HEK293 (cell line): ENCODE data around the gene HSPG2.

Source experiments
- CTCF ChIA-PET: fragments of 350-600 bp; formaldehyde crosslinking; extraction: SDS; loops from one replicate; lab custom pipeline; 2021; ENCODE audit warnings: antibody characterized with exemption; lab: Yijun Ruan, JAX
- POLR2A ChIA-PET: fragments of 300-600 bp; formaldehyde crosslinking; extraction: SDS; loops from one replicate; lab custom pipeline; 2020; ENCODE audit warnings: antibody characterized with exemption, inconsistent platforms; lab: Yijun Ruan, JAX
- H3K27ac ChIP-seq: fragments of 200-500 bp; sonication (Bioruptor generic); 2 replicates; pipeline ENCODE4 v1.5.1; 2014; ENCODE audit warnings: low read depth, low read length, control low read depth, inconsistent platforms; ENCODE audit errors: extremely low read depth
- H3K36me3 ChIP-seq, 2 experiments: fragments of 200-500 bp in 1 of 2; sonication (Bioruptor generic) in 1 of 2; 1 replicate in 1 of 2; 2 replicates in 1 of 2; pipeline ENCODE4 v1.5.1; 2014 to 2017; ENCODE audit warnings: inconsistent platforms in 2 of 2, low read length in 2 of 2; ENCODE audit not compliant: control insufficient read depth in 2 of 2, insufficient read depth in 1 of 2
- H3K4me1 ChIP-seq: fragments of 200-500 bp; sonication (Bioruptor generic); 2 replicates; pipeline ENCODE4 v1.5.1; 2014; ENCODE audit warnings: mild to moderate bottlenecking, low read length, inconsistent platforms; ENCODE audit not compliant: control insufficient read depth, insufficient read depth
- H3K4me3 ChIP-seq: 2 replicates; pipeline ENCODE4 v1.5.1; 2011; ENCODE audit warnings: low read depth, mild to moderate bottlenecking, control low read depth, low read length, moderate library complexity
- H3K9me3 ChIP-seq: fragments of 200-500 bp; sonication (Bioruptor generic); 2 replicates; pipeline ENCODE4 v1.5.1; 2014; ENCODE audit warnings: low read depth, low read length, inconsistent platforms; ENCODE audit not compliant: control insufficient read depth, insufficient read depth
- BCL11B ChIP-seq: fragments of 450-650 bp; formaldehyde crosslinking; IDR thresholded peaks from 2 replicates; pipeline ENCODE4 v1.5.1; 2016; ENCODE audit warnings: low read depth, missing biosample characterization, missing genetic modification characterization
- HIC1 ChIP-seq: fragments of 450-650 bp; formaldehyde crosslinking; IDR thresholded peaks from 2 replicates; pipeline ENCODE4 v1.5.1; 2016; ENCODE audit warnings: missing biosample characterization, missing genetic modification characterization
- OSR2 ChIP-seq: fragments of 450-650 bp; formaldehyde crosslinking; IDR thresholded peaks from 2 replicates; pipeline ENCODE4 v1.5.1; 2016; ENCODE audit warnings: missing biosample characterization, missing genetic modification characterization
- SP7 ChIP-seq: fragments of 450-650 bp; formaldehyde crosslinking; IDR thresholded peaks from 2 replicates; pipeline ENCODE4 v1.5.1; 2016; ENCODE audit warnings: missing biosample characterization, missing genetic modification characterization
- ZBTB17 ChIP-seq: fragments of 450-650 bp; formaldehyde crosslinking; IDR thresholded peaks from 2 replicates; pipeline ENCODE4 v1.5.1; 2016; ENCODE audit warnings: missing biosample characterization, missing genetic modification characterization
- ZIC2 ChIP-seq: fragments of 450-650 bp; formaldehyde crosslinking; IDR thresholded peaks from 2 replicates; pipeline ENCODE4 v1.5.1; 2016; ENCODE audit warnings: missing biosample characterization, missing genetic modification characterization
- ZNF133 ChIP-seq: fragments of 450-650 bp; formaldehyde crosslinking; IDR thresholded peaks from 2 replicates; pipeline ENCODE4 v1.5.1; 2016; ENCODE audit warnings: missing biosample characterization, missing genetic modification characterization
- ZNF335 ChIP-seq: fragments of 450-650 bp; formaldehyde crosslinking; conservative IDR thresholded peaks from 2 replicates; pipeline ENCODE4 v1.5.1; 2016; ENCODE audit warnings: missing biosample characterization, missing genetic modification characterization
- ZNF48 ChIP-seq: fragments of 450-650 bp; formaldehyde crosslinking; IDR thresholded peaks from 2 replicates; pipeline ENCODE4 v1.5.1; 2016; ENCODE audit warnings: missing biosample characterization, missing genetic modification characterization
- ZNF704 ChIP-seq: fragments of 450-650 bp; formaldehyde crosslinking; IDR thresholded peaks from 2 replicates; pipeline ENCODE4 v1.5.1; 2016; ENCODE audit warnings: missing biosample characterization, missing genetic modification characterization
- ZNF707 ChIP-seq: fragments of 450-650 bp; formaldehyde crosslinking; IDR thresholded peaks from 2 replicates; pipeline ENCODE4 v1.5.1; 2016; ENCODE audit warnings: missing biosample characterization, missing genetic modification characterization
- ZNF777 ChIP-seq: fragments of 450-650 bp; formaldehyde crosslinking; IDR thresholded peaks from 2 replicates; pipeline ENCODE4 v1.5.1; 2017; ENCODE audit warnings: missing biosample characterization, missing genetic modification characterization, borderline replicate concordance
- TF ChIP-seq, protein P1 (sequence below): fragments of 450-650 bp; formaldehyde crosslinking; IDR thresholded peaks from 2 replicates; pipeline ENCODE4 v1.5.1; 2016; ENCODE audit warnings: missing biosample characterization, missing genetic modification characterization, borderline replicate concordance
- TF ChIP-seq, protein P2 (sequence below): fragments of 450-650 bp; formaldehyde crosslinking; IDR thresholded peaks from 2 replicates; pipeline ENCODE4 v1.5.0; 2017; ENCODE audit warnings: missing biosample characterization, missing genetic modification characterization, borderline replicate concordance

Gene HSPG2

GRCh38 chr1:21845646-21846641 is 91.2 kb downstream of the HSPG2 start:
- no peak overlapping the region for H3K4me3 ChIP-seq
- H3K4me1 ChIP-seq = no peaks in the 10 kb centered on the region
- H3K27ac ChIP-seq = no peak overlapping the region
- ChIA-PET CTCF (interaction anchor here (0.5 to 0.6 kb wide), 3 partner anchors 9 to 448 kb away, joined by 3 read pairs; no protein-coding TSS in a partner anchor), POLR2A (no interaction called here)
- no peaks in the 10 kb centered on the region for H3K9me3 ChIP-seq
- TF ChIP-seq ZBTB17 (no peak), OSR2 (tag by site-specific recombination) (no peak), ZNF133 (tag by site-specific recombination) (no peak)
- TF ChIP-seq, protein P1, sequence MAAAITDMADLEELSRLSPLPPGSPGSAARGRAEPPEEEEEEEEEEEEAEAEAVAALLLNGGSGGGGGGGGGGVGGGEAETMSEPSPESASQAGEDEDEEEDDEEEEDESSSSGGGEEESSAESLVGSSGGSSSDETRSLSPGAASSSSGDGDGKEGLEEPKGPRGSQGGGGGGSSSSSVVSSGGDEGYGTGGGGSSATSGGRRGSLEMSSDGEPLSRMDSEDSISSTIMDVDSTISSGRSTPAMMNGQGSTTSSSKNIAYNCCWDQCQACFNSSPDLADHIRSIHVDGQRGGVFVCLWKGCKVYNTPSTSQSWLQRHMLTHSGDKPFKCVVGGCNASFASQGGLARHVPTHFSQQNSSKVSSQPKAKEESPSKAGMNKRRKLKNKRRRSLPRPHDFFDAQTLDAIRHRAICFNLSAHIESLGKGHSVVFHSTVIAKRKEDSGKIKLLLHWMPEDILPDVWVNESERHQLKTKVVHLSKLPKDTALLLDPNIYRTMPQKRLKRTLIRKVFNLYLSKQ (tag by site-specific recombination) = no peak
- TF ChIP-seq, protein P2, sequence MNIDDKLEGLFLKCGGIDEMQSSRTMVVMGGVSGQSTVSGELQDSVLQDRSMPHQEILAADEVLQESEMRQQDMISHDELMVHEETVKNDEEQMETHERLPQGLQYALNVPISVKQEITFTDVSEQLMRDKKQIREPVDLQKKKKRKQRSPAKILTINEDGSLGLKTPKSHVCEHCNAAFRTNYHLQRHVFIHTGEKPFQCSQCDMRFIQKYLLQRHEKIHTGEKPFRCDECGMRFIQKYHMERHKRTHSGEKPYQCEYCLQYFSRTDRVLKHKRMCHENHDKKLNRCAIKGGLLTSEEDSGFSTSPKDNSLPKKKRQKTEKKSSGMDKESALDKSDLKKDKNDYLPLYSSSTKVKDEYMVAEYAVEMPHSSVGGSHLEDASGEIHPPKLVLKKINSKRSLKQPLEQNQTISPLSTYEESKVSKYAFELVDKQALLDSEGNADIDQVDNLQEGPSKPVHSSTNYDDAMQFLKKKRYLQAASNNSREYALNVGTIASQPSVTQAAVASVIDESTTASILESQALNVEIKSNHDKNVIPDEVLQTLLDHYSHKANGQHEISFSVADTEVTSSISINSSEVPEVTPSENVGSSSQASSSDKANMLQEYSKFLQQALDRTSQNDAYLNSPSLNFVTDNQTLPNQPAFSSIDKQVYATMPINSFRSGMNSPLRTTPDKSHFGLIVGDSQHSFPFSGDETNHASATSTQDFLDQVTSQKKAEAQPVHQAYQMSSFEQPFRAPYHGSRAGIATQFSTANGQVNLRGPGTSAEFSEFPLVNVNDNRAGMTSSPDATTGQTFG = no peak
- H3K36me3 ChIP-seq = peaks cover 0 to 71% of the 10 kb centered on the region in 2 experiments; a peak in 1 of 3 replicates

GRCh38 chr1:21843996-21844395 is 93.1 kb downstream of the HSPG2 start:
- H3K9me3 ChIP-seq = no peaks in the 10 kb centered on the region
- no peak overlapping the region for H3K4me3 ChIP-seq
- no peaks in the 10 kb centered on the region for H3K4me1 ChIP-seq
- CTCF ChIA-PET = no interaction called here
- H3K36me3 ChIP-seq = peaks cover 0 to 67% of the 10 kb centered on the region in 2 experiments; a peak in 1 of 3 replicates
- H3K27ac ChIP-seq = no peak overlapping the region
- TF ChIP-seq ZIC2 (0 out of 2 replicates have a peak, but pooled peaks have one; percentile 58), ZNF335 (no peak), ZNF48 (no peak), ZNF133 (tag by site-specific recombination) (no peak), ZNF777 (tag by site-specific recombination) (no peak), ZNF704 (tag by site-specific recombination) (no peak), BCL11B (tag by site-specific recombination) (no peak), ZNF707 (no peak), SP7 (no peak), HIC1 (peak; percentile 30; the same call in 1 of the 2 replicates)
- POLR2A ChIA-PET = no interaction called here
